Activated T-cell treated with anti-CD3 and anti-CD28 coated beads, Interleukin-2, amount 50 U/mL, for 1 hour (primary cell): Measurements from ENCODE around the gene DGKI.

Experiments used
- DNase-seq: peaks from one replicate; pipeline ENCODE4 v3.0.0-alpha.2; 2020

Gene DGKI

GRCh38 chr7:137396051-137396450 is 450.7 kb downstream of the DGKI start:
- no peak for DNase-seq

DNA sequence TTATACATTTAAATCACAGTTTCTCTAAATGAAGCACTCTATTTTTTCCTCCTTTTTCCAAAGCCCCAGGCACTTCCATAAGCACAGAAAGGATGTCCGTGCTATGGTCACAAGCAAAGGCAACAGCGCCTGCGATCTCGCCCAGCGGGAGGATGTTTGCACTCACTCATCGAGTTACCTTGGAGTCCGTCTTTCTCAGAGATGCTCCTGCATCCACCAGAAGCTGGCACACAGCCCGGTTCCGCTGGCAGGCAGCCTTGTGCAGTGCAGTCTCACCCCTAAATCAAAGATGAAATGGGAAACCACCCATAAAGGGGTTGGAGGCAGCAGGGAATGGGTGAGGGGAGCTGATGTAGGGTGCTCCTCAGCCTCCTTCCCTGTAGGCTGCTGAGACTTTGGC is 451.4 kb downstream of the DGKI start:
- no peak for DNase-seq

DNA sequence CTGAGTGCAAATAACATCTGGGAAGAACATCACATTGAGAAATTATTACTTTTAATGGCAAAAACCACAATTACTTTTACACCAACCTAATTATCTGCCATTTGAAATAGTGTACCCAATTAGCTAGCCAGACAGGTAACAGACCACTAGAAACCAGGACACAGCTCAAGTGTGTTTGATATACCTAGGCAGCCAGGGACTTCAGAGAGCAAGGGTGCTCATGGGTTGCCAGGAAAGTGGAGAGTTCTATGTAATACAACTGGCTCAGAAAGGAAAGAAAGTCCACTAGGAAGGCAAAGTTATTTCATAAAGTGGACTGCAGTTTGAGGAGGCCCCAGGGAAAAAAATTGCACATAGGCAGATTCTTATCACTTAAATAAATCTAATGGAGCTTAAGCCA is 453.2 kb downstream of the DGKI start:
- DNase-seq: no peak

DNA sequence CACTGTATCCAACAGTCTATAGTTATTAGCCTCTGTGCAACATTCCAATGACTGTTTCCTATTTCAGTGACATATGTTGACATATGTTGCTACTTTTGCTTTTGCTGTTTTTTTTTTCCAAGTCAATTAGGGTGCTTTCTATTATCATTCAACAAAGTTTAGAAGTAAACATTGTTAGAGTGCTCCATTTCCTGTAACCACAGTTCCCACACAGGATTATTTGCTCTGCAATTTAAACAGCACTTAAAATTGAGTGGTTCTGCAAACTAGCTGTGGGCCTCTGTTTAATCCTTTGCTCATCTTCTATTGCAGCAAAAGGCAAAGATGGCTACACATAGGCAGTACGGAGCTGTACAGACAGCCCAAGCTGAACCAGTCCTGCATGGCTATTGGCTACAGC is 456.7 kb downstream of the DGKI start:
- no peak for DNase-seq

DNA sequence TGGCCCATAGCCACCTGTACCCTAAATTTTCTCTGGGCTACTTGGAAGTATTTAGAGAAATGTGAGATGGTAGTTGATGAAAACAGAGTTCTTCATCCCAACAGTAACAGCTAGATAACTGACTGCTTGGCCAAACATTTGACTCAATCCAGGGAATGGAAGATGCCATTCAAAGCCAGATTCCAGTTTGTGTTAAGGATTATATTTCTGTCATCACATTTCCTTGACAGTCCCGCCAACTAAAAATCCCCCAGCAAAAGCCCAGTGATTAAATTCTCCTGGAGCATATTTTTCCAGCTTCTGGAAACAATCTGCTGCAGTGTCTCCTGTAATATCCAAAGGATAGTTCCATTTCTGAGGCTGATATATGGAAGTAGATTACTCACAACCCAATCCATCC is 457.9 kb downstream of the DGKI start:
- DNase-seq: no peak

- DNase-seq: no peak
These were observed 459.8 kb downstream of the DGKI start for GRCh38 chr7:137386966-137387365.

DNA sequence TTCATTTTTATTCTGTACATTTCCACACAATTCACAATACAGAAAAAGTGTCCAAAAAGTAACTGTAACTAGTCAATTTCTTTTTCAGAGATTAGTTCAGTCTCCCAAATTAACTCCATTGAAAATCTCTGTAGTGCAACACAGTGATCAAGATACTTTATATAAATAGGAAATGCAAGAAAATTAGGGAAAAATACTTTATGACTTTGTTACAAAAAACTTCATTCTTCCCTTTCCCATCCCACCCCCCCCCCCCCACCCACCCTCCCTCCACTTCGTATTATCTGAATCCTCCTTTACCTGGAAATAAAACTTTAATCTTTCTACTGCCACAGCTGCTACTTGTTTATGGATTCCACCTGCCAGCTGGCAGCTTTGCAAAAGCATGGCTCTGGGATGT is 465.7 kb downstream of the DGKI start:
- DNase-seq: no peak

DNA sequence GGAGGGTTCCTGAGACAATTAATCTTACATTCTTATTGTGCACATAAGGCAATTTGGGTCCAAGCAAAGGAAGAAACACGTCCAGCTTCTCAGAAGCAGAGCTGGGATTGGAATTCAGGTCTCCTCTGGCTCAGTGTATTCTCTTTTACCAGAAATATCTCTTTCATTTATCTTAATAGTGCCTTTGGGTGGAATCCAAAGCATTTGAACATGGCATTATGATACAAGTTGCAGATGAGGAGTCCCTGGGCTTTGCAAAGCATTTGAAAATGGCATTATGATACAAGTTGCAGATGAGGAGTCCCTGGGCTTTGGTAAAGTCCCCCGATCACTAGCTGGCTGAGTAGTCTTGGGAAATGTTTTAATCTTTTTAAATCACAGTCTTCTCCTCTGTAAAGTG is 473.3 kb downstream of the DGKI start:
- no peak for DNase-seq

- DNase-seq: no peak
These were observed 475.2 kb downstream of the DGKI start for GRCh38 chr7:137371616-137372015.

DNA sequence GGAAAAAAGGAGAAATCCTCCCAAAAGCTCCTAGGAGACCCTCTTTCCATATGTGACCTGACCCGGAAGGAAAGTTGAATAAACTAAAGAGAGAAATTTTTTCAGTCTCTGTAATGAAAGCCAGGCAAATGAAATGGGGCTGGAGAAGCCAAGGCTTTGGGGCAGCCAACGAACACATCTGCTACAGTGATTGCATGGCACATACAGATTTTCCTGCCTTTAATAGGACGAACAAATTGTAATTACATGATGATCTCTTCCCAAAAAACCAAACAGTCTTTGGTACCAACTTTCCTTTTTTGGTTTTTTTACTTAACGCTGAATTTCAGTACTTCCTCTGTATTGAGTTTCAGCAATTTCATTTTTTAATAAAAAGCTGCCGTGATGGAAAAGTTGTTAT is 479.8 kb downstream of the DGKI start:
- DNase-seq: no peak

DNA sequence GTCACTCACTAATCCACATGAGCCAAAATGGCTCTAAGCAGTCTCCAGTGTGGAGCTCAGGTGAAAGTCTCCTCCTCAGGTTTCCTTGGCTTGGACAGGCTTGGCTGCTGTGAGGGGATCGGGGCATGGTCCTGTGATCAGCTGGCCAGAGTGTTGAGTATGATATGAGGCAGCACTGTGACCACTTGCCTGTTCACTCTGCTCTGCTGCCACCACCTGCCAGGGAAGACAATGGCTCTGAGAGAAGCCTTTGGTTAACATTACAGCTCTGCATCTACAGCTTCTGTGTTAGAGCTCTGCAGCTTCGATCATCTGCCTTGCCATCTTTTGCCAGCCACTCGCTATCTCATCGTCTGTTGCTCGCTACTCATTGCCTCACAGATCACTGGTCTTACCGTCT is 483.1 kb downstream of the DGKI start:
- DNase-seq: no peak

DNA sequence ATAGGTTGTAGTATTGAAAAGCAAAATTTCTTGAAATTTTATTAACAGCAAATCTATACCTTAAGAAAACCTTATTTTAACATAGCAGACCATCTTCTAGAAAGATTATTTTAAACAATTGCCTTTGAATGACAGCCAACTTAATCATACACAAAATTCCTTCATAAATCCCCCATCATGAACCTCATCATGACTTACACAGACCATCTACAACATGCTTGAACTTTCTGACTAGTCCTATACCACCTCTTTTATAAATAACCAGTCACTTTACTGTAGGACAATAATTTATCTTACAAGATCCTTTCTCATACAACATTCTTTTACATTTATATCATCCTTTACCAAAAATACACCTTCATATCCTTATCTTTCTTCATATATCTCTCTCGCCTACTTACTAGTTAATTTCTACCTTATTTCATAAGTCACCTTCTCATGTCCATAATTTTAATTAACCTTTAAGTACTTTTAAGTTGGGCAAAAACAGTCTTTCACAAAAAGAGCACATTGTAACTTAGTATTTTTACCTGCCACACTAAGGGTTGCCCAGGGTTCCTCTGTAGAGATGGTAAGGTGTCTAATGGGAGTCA is 486.6 kb downstream of the DGKI start:
- DNase-seq: no peak

DNA sequence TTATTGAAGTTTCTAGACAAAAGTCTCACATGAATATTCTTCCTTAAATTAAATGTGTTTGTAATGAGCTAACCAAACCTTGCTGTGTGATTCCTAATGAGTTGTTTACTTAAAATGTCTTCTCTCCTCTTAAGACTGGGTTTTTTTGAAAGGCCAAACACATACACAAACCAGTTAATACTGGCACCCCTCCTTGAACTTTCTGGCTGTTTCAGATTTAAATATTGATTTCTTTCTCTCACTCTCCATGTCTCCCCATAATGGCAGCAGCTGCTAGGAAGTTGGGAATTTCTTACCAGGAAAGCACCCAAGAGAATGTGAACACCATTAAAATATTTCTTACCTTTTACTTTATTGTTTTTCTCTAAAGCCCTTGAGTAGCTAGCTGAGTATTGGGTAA is 491.8 kb downstream of the DGKI start:
- DNase-seq: no peak

DNA sequence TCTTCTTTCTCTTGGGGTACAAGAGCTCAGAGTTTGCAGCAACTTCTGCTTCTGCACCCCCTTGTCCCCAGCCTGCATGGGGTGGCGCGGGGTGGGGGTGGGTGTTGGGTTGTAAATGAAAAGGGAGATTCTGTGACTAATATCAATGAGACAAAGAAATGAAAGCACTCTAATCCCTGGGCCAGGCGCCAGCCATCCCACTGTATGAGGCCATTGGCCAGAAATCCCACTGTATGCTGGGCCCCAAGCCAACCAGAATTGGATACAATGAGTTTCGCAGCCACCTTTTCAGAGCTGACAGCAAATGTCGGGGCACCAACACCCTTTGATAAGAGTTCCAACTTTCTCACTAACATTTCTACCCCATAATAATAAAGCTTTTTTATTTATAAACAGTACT is 492.4 kb downstream of the DGKI start:
- DNase-seq: no peak

DNA sequence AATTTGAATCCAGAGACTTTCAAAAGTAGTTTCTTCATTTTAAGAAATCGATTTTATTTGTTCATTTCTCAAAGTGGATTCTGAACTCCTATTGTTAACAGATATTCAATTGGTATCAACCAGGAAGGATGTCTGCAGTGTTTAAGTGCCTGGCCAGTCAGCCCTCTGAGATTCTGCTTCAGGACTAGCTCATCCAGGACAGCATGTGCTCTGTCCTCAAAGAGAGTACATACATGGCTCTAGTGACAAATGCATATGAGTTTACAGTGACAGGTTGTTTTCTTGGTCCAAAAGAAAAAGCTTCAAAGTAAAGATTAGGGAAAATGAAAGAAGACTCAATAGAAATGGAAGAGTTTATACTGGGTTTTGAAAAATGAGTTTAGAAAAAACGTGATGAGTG is 494.8 kb downstream of the DGKI start:
- DNase-seq: no peak

GRCh38 chr7:137345799-137346449 is 500.9 kb downstream of the DGKI start:
- DNase-seq: no peak

GRCh38 chr7:137343281-137343841 is 503.4 kb downstream of the DGKI start, which contains the start of gene PTN:
Gene PTN (minus strand): TSS chr7:137343733. CDS start chr7:137254973, 88,760 bp downstream.
- DNase-seq: no peak

- no peak for DNase-seq
These were observed 503.9 kb downstream of the DGKI start for GRCh38 chr7:137342828-137343261.

DNA sequence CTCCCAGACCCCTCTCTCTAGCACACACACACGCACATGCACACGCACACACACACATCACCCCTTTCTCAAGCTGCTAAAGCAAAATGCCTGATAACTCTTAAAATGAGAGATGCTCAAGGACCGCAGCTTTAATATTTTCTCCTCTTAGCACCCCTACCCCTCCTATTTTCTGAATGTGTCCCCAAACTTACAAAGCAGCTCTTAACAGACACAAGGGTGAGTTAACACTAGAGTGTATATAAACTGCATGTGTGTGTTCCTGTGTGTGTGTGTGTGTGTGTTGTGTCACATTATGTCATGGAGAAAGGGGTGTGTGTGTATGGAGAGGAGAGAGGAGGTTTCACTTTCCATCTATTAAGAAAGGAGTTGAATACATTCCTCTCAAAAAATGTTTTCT is 504.5 kb downstream of the DGKI start:
- no peak for DNase-seq

DNA sequence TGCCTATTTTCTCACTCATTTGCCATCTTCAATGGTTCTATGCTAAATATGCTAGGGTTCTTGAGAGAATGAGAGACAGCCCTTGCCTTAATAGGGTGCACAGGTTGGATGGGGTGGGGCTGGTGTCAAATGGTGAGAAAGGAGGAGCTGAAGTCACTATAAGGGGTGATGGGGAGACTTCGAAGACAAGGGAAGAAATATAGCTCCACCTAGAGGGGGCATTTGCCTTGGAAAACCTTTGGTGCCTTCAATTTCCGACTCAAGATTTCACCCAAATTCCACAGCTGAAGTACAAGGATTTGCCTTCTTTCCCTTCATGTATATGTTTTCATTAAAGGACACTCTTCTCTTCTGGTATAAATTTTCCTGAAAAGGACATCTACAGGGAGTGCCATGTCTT is 508.9 kb downstream of the DGKI start:
- no peak for DNase-seq

GRCh38 chr7:137335814-137336213 is 511.0 kb downstream of the DGKI start:
- no peak for DNase-seq

DNA sequence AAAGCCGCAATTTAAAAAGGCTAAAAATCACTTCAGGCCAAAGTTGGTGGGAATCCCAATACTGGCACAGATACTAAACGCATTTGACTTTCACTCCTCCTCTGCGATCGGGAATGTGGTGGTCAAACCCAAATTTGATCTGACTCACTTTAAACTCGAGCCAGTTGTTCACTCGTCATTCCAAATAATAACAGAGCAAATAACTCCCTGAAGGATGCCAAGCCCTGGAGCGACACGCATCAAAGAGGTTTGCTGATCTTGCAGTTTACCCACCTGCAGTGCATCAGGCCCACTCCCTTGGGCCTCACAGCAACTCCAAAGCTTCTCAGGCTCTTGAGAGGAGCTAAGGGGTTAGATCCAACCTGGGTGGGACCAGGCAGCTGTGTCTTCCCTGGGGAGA is 515.4 kb downstream of the DGKI start:
- no peak for DNase-seq
